HCT116 (cell line): ENCODE measurements around the gene SLC34A1. TPM values are rescaled to one million over a fixed set of nuclear protein-coding genes. Genes with fewer than 3 reads are reported as not detected.

Source experiments
- ATAC-seq: fragments of 200-7000 bp; cut with Tn5 transposase; 2 replicates; pipeline ENCODE4 v1.9.1; 2020; ENCODE audit warnings: mild to moderate bottlenecking, moderate library complexity
- BruUV-seq: library from RNA; stranded (reverse); fragments of 400-500 nt; replicated peaks from 2 replicates; lab custom pipeline; 2021; lab: Mats Ljungman, UMichigan
- CTCF ChIA-PET: fragments of 300-600 bp; sonication (Branson Sonifier 250); formaldehyde crosslinking; loops from one replicate; lab custom pipeline; 2021; ENCODE audit warnings: antibody characterized with exemption; lab: Charles Lee
- POLR2A ChIA-PET: fragments of 300-600, 350-600 bp; sonication (Branson Sonifier 250); formaldehyde crosslinking; loops from one replicate; lab custom pipeline; 2021; ENCODE audit warnings: antibody characterized with exemption; lab: Charles Lee
- RAD21 ChIA-PET, 2 experiments: fragments of 300-600 bp; sonication (Branson Sonifier 250); formaldehyde crosslinking; loops; one replicate each; lab custom pipeline; 2023; ENCODE audit warnings: low total read pairs in 2 of 2; ENCODE audit not compliant: uncharacterized antibody in 2 of 2, unreplicated experiment in 2 of 2, low non-redundant PET in 1 of 2; lab: Charles Lee
- DNase-seq: peaks from one replicate; pipeline ENCODE4 v3.0.0-alpha.2; 2010; ENCODE audit warnings: low read depth, low spot score
- H2AFZ ChIP-seq: fragments of 200-600 bp; shearing (Covaris generic), sonication (generic); 2 replicates; pipeline ENCODE4 v1.6.1; 2017; ENCODE audit warnings: low read depth, mixed run types, mixed read lengths, antibody characterized with exemption, low read length; ENCODE audit not compliant: poor library complexity, severe bottlenecking
- H3K27ac ChIP-seq: 2 replicates; pipeline ENCODE4 v1.5.1; 2012; ENCODE audit warnings: low read depth, low read length
- H3K27me3 ChIP-seq: fragments of 200-600 bp; sonication (generic); 2 replicates; pipeline ENCODE4 v1.6.1; 2016; ENCODE audit warnings: mixed run types, low read length, mixed read lengths; ENCODE audit not compliant: insufficient read depth
- H3K36me3 ChIP-seq, 2 experiments: fragments of 200-500 bp in 1 of 2; fragments of 200-600 bp in 1 of 2; sonication (Bioruptor generic) in 1 of 2; sonication (generic) in 1 of 2; 2 replicates each; pipeline versions ENCODE4 v1.5.1 to v1.6.1; 2014 to 2016; ENCODE audit warnings: low read length in 2 of 2, inconsistent platforms in 1 of 2, mixed read lengths in 1 of 2, mixed run types in 1 of 2; ENCODE audit not compliant: insufficient read depth in 2 of 2, control insufficient read depth in 1 of 2
- H3K4me1 ChIP-seq, 2 experiments: fragments of 200-600 bp in 1 of 2; sonication (generic) in 1 of 2; 2 replicates each; pipeline versions ENCODE4 v1.5.1 to v1.6.1; 2012 to 2017; ENCODE audit warnings: low read length in 2 of 2, inconsistent platforms in 1 of 2, mild to moderate bottlenecking in 1 of 2, mixed read lengths in 1 of 2, mixed run types in 1 of 2, moderate library complexity in 1 of 2; ENCODE audit not compliant: insufficient read depth in 2 of 2, control insufficient read depth in 1 of 2
- H3K4me2 ChIP-seq: fragments of 200-600 bp; sonication (generic); 2 replicates; pipeline ENCODE4 v1.6.1; 2017; ENCODE audit warnings: mixed run types, low read length, mixed read lengths
- H3K4me3 ChIP-seq, 2 experiments: fragments of 200-600 bp in 1 of 2; sonication (generic) in 1 of 2; replicated peaks in 1 of 2; 2 replicates each; pipeline ENCODE4 v1.5.1; 2011 to 2016; ENCODE audit warnings: low read length in 2 of 2, control low read depth in 1 of 2, low read depth in 1 of 2, mild to moderate bottlenecking in 1 of 2, mixed read lengths in 1 of 2, mixed run types in 1 of 2
- H3K79me2 ChIP-seq: fragments of 200-600 bp; sonication (generic); 2 replicates; pipeline ENCODE4 v1.6.1; 2017; ENCODE audit warnings: mild to moderate bottlenecking, mixed run types, low read length, moderate library complexity, mixed read lengths; ENCODE audit not compliant: insufficient read depth
- H3K9ac ChIP-seq: fragments of 200-600 bp; sonication (generic); 2 replicates; pipeline ENCODE4 v1.6.1; 2016; ENCODE audit warnings: low read length, mixed read lengths
- H3K9me2 ChIP-seq: fragments of 200-600 bp; sonication (generic), shearing (Covaris generic); 2 replicates; pipeline ENCODE4 v1.6.1; 2017; ENCODE audit warnings: mixed run types, mild to moderate bottlenecking, moderate library complexity; ENCODE audit not compliant: insufficient read depth
- H3K9me3 ChIP-seq, 2 experiments: fragments of 200-500 bp in 1 of 2; fragments of 200-600 bp in 1 of 2; sonication (Bioruptor generic) in 1 of 2; sonication (generic) in 1 of 2; 2 replicates each; pipeline ENCODE4 v1.6.1; 2014 to 2017; ENCODE audit warnings: low read length in 2 of 2, mixed read lengths in 2 of 2, inconsistent platforms in 1 of 2, low read depth in 1 of 2, mild to moderate bottlenecking in 1 of 2, mixed run types in 1 of 2, moderate library complexity in 1 of 2; ENCODE audit not compliant: control insufficient read depth in 1 of 2, insufficient read depth in 1 of 2
- H4K20me1 ChIP-seq: fragments of 200-600 bp; sonication (generic), shearing (Covaris generic); 2 replicates; pipeline ENCODE4 v1.6.1; 2017; ENCODE audit warnings: mixed run types, mild to moderate bottlenecking, moderate library complexity; ENCODE audit not compliant: insufficient read depth
- CTCF ChIP-seq, 3 experiments: fragments of 200-600 bp in 1 of 3; sonication (generic) in 1 of 3; IDR thresholded peaks in 2 of 3; conservative IDR thresholded peaks in 1 of 3; 2 replicates each; pipeline ENCODE4 v1.5.1; 2012 to 2017; ENCODE audit warnings: low read depth in 2 of 3, low read length in 2 of 3, antibody characterized with exemption in 1 of 3, borderline replicate concordance in 1 of 3, control low read depth in 1 of 3, mild to moderate bottlenecking in 1 of 3, mixed read lengths in 1 of 3, mixed run types in 1 of 3, moderate library complexity in 1 of 3; ENCODE audit not compliant: insufficient read depth in 1 of 3
- EGR1 ChIP-seq: IDR thresholded peaks from 2 replicates; pipeline ENCODE4 v1.6.1; 2012; ENCODE audit warnings: low read depth
- ELF1 ChIP-seq: IDR thresholded peaks from 2 replicates; pipeline ENCODE4 v1.6.1; 2012; ENCODE audit warnings: low read depth, borderline replicate concordance
- POLR2AphosphoS5 ChIP-seq: IDR thresholded peaks from 2 replicates; pipeline ENCODE4 v1.6.1; 2011; ENCODE audit warnings: mild to moderate bottlenecking, low read depth, low read length, moderate library complexity
- RAD21 ChIP-seq: IDR thresholded peaks from 2 replicates; pipeline ENCODE4 v1.6.1; 2012; ENCODE audit warnings: low read depth, mild to moderate bottlenecking
- SP1 ChIP-seq: IDR thresholded peaks from 2 replicates; pipeline ENCODE4 v1.6.1; 2012; ENCODE audit warnings: low read depth
- YY1 ChIP-seq: IDR thresholded peaks from 2 replicates; pipeline ENCODE4 v1.6.1; 2011; ENCODE audit warnings: low read length, low read depth, moderate library complexity, mild to moderate bottlenecking; ENCODE audit not compliant: insufficient replicate concordance; ENCODE audit errors: extremely low read depth
- ZFX ChIP-seq: fragments of 450-650 bp; IDR thresholded peaks from 2 replicates; pipeline ENCODE4 v1.6.1; 2017
- intact Hi-C: fragments of 100-400 bp; cut with micrococcal nuclease; formaldehyde crosslinking; loops from 2 replicates; pipeline ENCODE4 v1.10.0; 2022
- total RNA-seq: library from RNA; stranded (reverse); gene quantifications from one replicate; pipeline ENCODE4 v1.2.1, GENCODE V29; 2021; ENCODE audit not compliant: unreplicated experiment
- TF ChIP-seq, protein P1 (sequence below): IDR thresholded peaks from 2 replicates; pipeline ENCODE4 v1.6.1; 2012
- TF ChIP-seq, protein P2 (sequence below): IDR thresholded peaks from 2 replicates; pipeline ENCODE4 v1.6.1; 2011; ENCODE audit warnings: mild to moderate bottlenecking, low read length, moderate library complexity; ENCODE audit not compliant: insufficient replicate concordance; ENCODE audit errors: extremely low read depth

The SLC34A1 gene
- total RNA-seq, 1 experiment from 2014 or later: not detected

DNA sequence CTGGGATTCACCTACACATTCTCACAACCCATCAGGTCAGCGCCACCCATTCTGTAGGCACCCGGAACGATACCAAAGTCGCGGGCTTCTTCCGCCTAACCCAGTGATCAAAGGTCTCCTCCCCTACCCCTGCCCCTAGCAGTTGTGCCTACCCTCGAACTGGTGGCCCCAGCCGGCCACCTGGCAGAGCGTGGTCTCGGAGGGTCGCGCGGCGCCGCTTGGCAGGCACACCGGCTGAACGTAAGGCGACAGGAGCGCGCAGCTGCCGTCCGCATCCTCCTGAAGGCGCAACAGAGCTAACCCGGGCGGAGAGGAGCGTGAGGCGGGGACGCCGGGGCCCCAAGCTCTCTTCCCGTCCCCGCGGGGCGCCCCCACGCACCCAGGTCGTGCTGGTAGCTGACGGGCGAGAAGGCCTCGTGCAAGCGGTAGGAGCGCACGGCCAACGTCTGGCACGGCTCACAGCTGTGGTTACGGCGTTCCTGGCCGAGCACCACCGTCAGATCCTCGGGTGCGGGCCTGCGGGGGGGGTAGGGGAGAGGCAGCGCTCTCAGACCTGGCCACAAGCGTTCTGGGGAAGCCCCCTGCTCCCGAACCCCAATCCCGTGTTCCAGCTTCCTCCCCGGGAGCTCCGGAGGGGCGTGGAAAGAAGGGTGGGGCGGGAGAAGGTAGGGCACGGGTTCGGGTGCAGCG is 19.0 kb downstream of the SLC34A1 start:
- Histone ChIP-seq H3K79me2 (no peaks in the 10 kb centered on the region), H4K20me1 (no peaks in the 10 kb centered on the region), H3K4me3 (peak overlapping the region; percentile 69 to 82), H3K4me2 (peak overlapping the region; percentile 97), H3K4me1 (peaks cover 15 to 37% of the 10 kb centered on the region in 2 experiments), H3K9me2 (no peaks in the 10 kb centered on the region), H3K27ac (peak overlapping the region; percentile 99), H3K9me3 (no peaks in the 10 kb centered on the region), H2AFZ (no peak overlapping the region), H3K36me3 (no peaks in the 10 kb centered on the region), H3K27me3 (no peaks in the 10 kb centered on the region), H3K9ac (peak overlapping the region; percentile 92)
- intact Hi-C loops: loop anchor here (2.0 to 5.0 kb wide), 3 partner anchors 94 to 291 kb away; partner anchors contain the start of genes B4GALT7 and PDLIM7
- TF ChIP-seq ELF1: no peak
- no peak for TF ChIP-seq EGR1
- TF ChIP-seq RAD21: no peak
- peak; percentile 77; the same call in 1 of the 2 replicates for TF ChIP-seq ZFX
- ATAC-seq: peak; percentile 24
- BruUV-seq: TSS peak; percentile 67
- ChIA-PET RAD21 (interaction anchor here (1.3 to 1.6 kb wide), 3 partner anchors 13 to 45 kb away, joined by 4 to 5 read pairs (median 4); no protein-coding TSS in a partner anchor), CTCF (interaction anchor here (0.8 to 5.3 kb wide), 21 partner anchors 9 to 317 kb away, joined by 3 to 85 read pairs (median 8); partner anchors contain the start of genes FGFR4, GRK6, MXD3 and PDLIM7), POLR2A (interaction anchor here (1.0 to 2.4 kb wide), 14 partner anchors 13 to 92 kb away, joined by 3 to 15 read pairs (median 6); partner anchors contain the start of genes DBN1 and GRK6)
- DNase-seq: no peak

- RAD21 ChIA-PET: interaction anchor here (0.6 to 1.6 kb wide), 8 partner anchors 14 to 94 kb away, joined by 3 to 5 read pairs (median 3); partner anchors contain the start of genes GRK6 (in 1 of the 2) and PDLIM7 (in 1 of the 2)
- H3K27ac ChIP-seq: peak overlapping the region; percentile 99
- H3K4me1 ChIP-seq: peaks cover 15 to 37% of the 10 kb centered on the region in 2 experiments
- intact Hi-C loops: loop anchor here (1.0 to 5.0 kb wide), 5 partner anchors 34 to 292 kb away; partner anchors contain the start of genes B4GALT7 and PDLIM7
- H3K9me2 ChIP-seq: no peaks in the 10 kb centered on the region
- POLR2A ChIA-PET: interaction anchor here (0.8 to 2.4 kb wide), 13 partner anchors 13 to 94 kb away, joined by 3 to 15 read pairs (median 5); partner anchors contain the start of genes DBN1, GRK6 and PDLIM7
- peak overlapping the region; percentile 97 for H3K4me2 ChIP-seq
- H3K27me3 ChIP-seq: no peaks in the 10 kb centered on the region
- H4K20me1 ChIP-seq: no peaks in the 10 kb centered on the region
- H2AFZ ChIP-seq: no peak overlapping the region
- no TSS peak for BruUV-seq
- CTCF ChIA-PET: interaction anchor here (0.7 to 5.3 kb wide), 24 partner anchors 9 to 317 kb away, joined by 3 to 85 read pairs (median 6); partner anchors contain the start of genes FGFR4, GRK6, MXD3 and PDLIM7
- H3K9me3 ChIP-seq: no peaks in the 10 kb centered on the region
- H3K9ac ChIP-seq: peak overlapping the region; percentile 92
- no peaks in the 10 kb centered on the region for H3K79me2 ChIP-seq
- ATAC-seq: peak; percentile 72
- no peaks in the 10 kb centered on the region for H3K36me3 ChIP-seq
- DNase-seq: peak; percentile 56
- H3K4me3 ChIP-seq: peak overlapping the region; percentile 69 to 82
- TF ChIP-seq, protein P1, sequence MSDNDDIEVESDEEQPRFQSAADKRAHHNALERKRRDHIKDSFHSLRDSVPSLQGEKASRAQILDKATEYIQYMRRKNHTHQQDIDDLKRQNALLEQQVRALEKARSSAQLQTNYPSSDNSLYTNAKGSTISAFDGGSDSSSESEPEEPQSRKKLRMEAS: no peak
- peak; percentile 79 for TF ChIP-seq POLR2AphosphoS5
- peak in 2 of 3 experiments; percentile 55 to 69; a peak in 4 of 6 replicates for TF ChIP-seq CTCF (IDR thresholded peaks at IDR 0.05 in 2 of 3, conservative IDR thresholded peaks at IDR 0.05 in 1 of 3; ENCODE audit: borderline replicate concordance in 1 of 3, insufficient read depth in 1 of 3, low read depth in 2 of 3, low read length in 2 of 3)
- TF ChIP-seq YY1: peak; percentile 66
- TF ChIP-seq SP1: no peak
- TF ChIP-seq, protein P2, sequence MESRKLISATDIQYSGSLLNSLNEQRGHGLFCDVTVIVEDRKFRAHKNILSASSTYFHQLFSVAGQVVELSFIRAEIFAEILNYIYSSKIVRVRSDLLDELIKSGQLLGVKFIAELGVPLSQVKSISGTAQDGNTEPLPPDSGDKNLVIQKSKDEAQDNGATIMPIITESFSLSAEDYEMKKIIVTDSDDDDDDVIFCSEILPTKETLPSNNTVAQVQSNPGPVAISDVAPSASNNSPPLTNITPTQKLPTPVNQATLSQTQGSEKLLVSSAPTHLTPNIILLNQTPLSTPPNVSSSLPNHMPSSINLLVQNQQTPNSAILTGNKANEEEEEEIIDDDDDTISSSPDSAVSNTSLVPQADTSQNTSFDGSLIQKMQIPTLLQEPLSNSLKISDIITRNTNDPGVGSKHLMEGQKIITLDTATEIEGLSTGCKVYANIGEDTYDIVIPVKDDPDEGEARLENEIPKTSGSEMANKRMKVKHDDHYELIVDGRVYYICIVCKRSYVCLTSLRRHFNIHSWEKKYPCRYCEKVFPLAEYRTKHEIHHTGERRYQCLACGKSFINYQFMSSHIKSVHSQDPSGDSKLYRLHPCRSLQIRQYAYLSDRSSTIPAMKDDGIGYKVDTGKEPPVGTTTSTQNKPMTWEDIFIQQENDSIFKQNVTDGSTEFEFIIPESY: peak; percentile 13
Observed at GRCh38 chr5:177403792-177404640, 19.8 kb downstream of the SLC34A1 start.
